ENCODE measurements around the gene ZNF133. TPM values are rescaled to one million over a fixed set of nuclear protein-coding genes. Genes with fewer than 3 reads are reported as not detected.

ZNF133 gene
- total and polyA plus RNA-seq, 2 of the 13 experiments (the other 11 are each of a cell fraction or from before 2014, with no cell fraction given): 23.5 to 26.7 TPM

DNA sequence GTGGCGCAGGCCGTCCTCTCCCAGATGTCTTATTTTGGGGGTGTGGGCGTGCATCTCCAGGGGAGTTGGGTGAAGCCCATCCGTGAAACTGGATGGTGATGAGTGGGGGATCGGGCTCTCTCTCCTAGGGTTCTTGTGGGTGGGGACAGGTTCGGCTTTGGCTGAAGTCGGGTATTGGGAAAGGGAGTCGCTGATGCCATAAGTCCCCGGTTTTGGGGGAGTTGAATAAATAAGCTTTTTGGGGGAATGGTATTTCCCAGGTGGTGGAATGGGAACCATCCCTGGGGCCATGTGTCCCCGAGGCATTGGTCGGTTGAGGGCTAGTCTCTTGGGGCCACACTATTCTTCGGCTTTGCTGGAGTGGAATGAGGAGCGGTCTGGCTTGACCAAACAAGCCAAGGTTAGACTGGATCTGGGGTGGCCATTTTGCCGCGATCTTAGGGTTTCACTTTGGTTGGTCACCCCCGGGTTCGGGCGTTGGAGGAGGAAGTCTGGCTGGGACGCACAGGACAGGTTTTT lies 481 bp downstream of the ZNF133 start (continued):
- TF ChIP-seq ZFP91 (CRISPR knock-in tag; IDR thresholded peaks at IDR 0.05; ENCODE audit: borderline replicate concordance): no peak; the same call in 1 of the 2 replicates
- no peak for TF ChIP-seq ZBTB25 (CRISPR knock-in tag; IDR thresholded peaks at IDR 0.05)
- no peak for TF ChIP-seq PTBP1 (IDR thresholded peaks at IDR 0.05; ENCODE audit: low read depth, low read length, poor library complexity, severe bottlenecking)
- no peak for TF ChIP-seq ZNF263 (CRISPR knock-in tag; IDR thresholded peaks at IDR 0.05)
- TF ChIP-seq DZIP1 (CRISPR knock-in tag; IDR thresholded peaks at IDR 0.05): no peak; the same call in 1 of the 2 replicates
- TF ChIP-seq SIN3A (IDR thresholded peaks at IDR 0.05; ENCODE audit: borderline replicate concordance, low read depth, low read length): 0 out of 2 replicates have a peak, but pooled peaks have one; percentile 30
- no peak for TF ChIP-seq TERF1 (CRISPR knock-in tag; IDR thresholded peaks at IDR 0.05)
- TF ChIP-seq BCL6 (CRISPR knock-in tag; IDR thresholded peaks at IDR 0.05): 0 out of 2 replicates have a peak, but pooled peaks have one; percentile 8
- no peak for TF ChIP-seq NR2C2 (CRISPR knock-in tag; IDR thresholded peaks at IDR 0.05; ENCODE audit: borderline replicate concordance)
- TF ChIP-seq ZNF12 (CRISPR knock-in tag; IDR thresholded peaks at IDR 0.05): no peak
- TF ChIP-seq, protein P1, sequence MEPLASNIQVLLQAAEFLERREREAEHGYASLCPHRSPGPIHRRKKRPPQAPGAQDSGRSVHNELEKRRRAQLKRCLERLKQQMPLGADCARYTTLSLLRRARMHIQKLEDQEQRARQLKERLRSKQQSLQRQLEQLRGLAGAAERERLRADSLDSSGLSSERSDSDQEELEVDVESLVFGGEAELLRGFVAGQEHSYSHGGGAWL (CRISPR knock-in tag; IDR thresholded peaks at IDR 0.05): no peak
- no peak for TF ChIP-seq STAG1 (CRISPR knock-in tag; IDR thresholded peaks at IDR 0.05)
- no peak for TF ChIP-seq MAFF (IDR thresholded peaks at IDR 0.05; ENCODE audit: low read depth, low read length)
- no peak; the same call in 1 of the 2 replicates for TF ChIP-seq ZNF546 (CRISPR knock-in tag; conservative IDR thresholded peaks at IDR 0.05)
- TF ChIP-seq SNAPC2 (CRISPR knock-in tag; IDR thresholded peaks at IDR 0.05): no peak
- TF ChIP-seq, protein P2, sequence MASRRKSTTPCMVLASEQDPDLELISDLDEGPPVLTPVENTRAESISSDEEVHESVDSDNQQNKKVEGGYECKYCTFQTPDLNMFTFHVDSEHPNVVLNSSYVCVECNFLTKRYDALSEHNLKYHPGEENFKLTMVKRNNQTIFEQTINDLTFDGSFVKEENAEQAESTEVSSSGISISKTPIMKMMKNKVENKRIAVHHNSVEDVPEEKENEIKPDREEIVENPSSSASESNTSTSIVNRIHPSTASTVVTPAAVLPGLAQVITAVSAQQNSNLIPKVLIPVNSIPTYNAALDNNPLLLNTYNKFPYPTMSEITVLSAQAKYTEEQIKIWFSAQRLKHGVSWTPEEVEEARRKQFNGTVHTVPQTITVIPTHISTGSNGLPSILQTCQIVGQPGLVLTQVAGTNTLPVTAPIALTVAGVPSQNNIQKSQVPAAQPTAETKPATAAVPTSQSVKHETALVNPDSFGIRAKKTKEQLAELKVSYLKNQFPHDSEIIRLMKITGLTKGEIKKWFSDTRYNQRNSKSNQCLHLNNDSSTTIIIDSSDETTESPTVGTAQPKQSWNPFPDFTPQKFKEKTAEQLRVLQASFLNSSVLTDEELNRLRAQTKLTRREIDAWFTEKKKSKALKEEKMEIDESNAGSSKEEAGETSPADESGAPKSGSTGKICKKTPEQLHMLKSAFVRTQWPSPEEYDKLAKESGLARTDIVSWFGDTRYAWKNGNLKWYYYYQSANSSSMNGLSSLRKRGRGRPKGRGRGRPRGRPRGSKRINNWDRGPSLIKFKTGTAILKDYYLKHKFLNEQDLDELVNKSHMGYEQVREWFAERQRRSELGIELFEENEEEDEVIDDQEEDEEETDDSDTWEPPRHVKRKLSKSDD (CRISPR knock-in tag; IDR thresholded peaks at IDR 0.05; ENCODE audit: low read depth): no peak
- no peak for TF ChIP-seq ZNF382 (CRISPR knock-in tag; IDR thresholded peaks at IDR 0.05; ENCODE audit: borderline replicate concordance)
- TF ChIP-seq ZNF558 (CRISPR knock-in tag; IDR thresholded peaks at IDR 0.05; ENCODE audit: borderline replicate concordance): no peak; the same call in 1 of the 2 replicates
- no peak; the same call in 1 of the 2 replicates for TF ChIP-seq KLF13 (CRISPR knock-in tag; IDR thresholded peaks at IDR 0.05)
- no peak for TF ChIP-seq ELF3 (CRISPR knock-in tag; IDR thresholded peaks at IDR 0.05)
